Measurements from ENCODE around the gene RASA3.
"Not testable (repeated sequence)": the region's sequence is repeated elsewhere in the genome, so short reads cannot be mapped to it uniquely, and the experiment has no call there.

Gene RASA3

DNA sequence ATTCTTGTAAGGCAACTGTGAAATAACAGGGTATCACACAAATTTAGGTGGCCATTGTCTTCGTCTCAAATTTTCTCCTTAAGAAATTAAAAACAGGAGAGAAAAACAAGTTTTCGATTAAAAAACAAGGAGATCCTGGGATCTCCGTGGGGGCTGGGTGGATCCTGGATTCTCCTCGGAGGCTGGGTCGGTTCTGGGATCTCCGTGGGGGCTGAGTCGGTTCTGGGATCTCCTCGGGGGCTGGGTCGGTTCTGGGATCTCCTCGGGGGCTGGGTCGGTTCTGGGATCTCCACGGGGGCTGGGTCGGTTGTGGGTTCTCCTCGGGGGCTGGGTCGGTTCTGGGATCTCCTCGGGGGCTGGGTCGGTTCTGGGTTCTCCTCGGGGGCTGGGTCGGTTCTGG is 16.5 kb upstream of the RASA3 start:
- not testable (repeated sequence) for H3K9me3 ChIP-seq (ENCODE audit: control insufficient read depth, low read length); H3K36me3 ChIP-seq (ENCODE audit: control insufficient read depth, insufficient read depth, low read length); H3K27me3 ChIP-seq (ENCODE audit: control insufficient read depth, insufficient read depth, low read length, poor library complexity, severe bottlenecking); H3K4me3 ChIP-seq (ENCODE audit: insufficient read depth, low read depth, low read length); H3K27ac ChIP-seq (ENCODE audit: insufficient read depth, low read depth, low read length, poor library complexity, severe bottlenecking); H3K4me1 ChIP-seq (ENCODE audit: control insufficient read depth, insufficient read depth, low read length)
- WGBS, 2 experiments, result 94 to 96% methylated on average over 19 of the region's 19 CpGs

DNA sequence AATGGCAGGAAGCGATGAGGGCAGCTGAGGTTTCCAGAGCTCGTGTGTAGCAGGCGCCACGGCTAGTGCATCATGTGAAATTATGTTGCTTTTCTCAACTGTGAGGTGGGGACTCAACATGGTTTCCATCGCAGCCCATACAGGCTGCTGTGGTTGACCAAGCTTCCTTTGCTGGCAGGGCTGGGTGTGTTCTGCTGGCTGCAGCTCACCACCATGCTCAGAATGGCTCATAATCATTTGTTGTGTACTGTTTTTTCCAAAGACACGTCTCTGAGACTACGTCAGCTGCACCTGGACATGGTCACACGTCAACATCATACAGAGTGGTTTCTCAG is 16.1 kb upstream of the RASA3 start:
- Histone ChIP-seq H3K36me3 (ENCODE audit: control insufficient read depth, insufficient read depth, low read length) (no peaks in the 10 kb centered on the region), H3K9me3 (ENCODE audit: control insufficient read depth, low read length) (no peaks in the 10 kb centered on the region), H3K4me3 (ENCODE audit: insufficient read depth, low read depth, low read length) (no peak overlapping the region), H3K27me3 (ENCODE audit: control insufficient read depth, insufficient read depth, low read length, poor library complexity, severe bottlenecking) (no peaks in the 10 kb centered on the region), H3K4me1 (ENCODE audit: control insufficient read depth, insufficient read depth, low read length) (no peaks in the 10 kb centered on the region), H3K27ac (ENCODE audit: insufficient read depth, low read depth, low read length, poor library complexity, severe bottlenecking) (no peak overlapping the region)
- 96% methylated on average over 8 of the region's 8 CpGs for WGBS, 2 experiments

DNA sequence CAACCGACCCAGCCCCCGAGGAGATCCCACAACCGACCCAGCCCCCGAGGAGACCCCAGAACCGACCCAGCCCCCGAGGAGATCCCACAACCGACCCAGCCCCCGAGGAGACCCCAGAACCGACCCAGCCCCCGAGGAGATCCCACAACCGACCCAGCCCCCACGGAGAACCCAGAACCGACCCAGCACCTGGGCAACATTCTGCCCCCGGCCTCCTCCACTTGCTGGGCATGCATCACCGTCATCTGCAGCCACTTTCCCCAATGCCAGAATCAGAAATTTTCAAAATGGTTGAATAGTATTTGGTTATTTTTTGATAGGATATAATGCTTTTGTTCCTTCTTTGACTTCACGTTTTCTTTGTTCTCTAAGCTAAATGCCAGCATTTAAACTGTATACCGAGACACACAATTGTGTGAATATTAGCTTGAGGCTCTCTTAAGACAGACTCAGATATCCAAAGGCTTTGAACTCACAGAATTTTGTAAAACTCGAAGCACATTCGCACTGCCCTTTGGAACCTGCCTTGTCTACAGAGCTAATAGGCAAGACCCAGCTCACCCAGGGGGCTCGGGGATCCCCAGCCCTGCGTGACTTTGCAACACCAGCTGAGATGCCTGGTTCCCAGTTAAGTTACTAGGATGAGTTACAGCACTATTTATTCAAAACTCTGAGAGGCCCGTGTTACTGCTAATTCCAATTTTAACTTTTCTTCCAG is 15.5 kb upstream of the RASA3 start:
- no peak overlapping the region for H3K27ac ChIP-seq (ENCODE audit: insufficient read depth, low read depth, low read length, poor library complexity, severe bottlenecking)
- no peak overlapping the region for H3K4me3 ChIP-seq (ENCODE audit: insufficient read depth, low read depth, low read length)
- no peaks in the 10 kb centered on the region for H3K4me1 ChIP-seq (ENCODE audit: control insufficient read depth, insufficient read depth, low read length)
- 93 to 94% methylated on average over 22 of the region's 22 CpGs for WGBS, 2 experiments
- no peaks in the 10 kb centered on the region for H3K27me3 ChIP-seq (ENCODE audit: control insufficient read depth, insufficient read depth, low read length, poor library complexity, severe bottlenecking)
- H3K36me3 ChIP-seq (ENCODE audit: control insufficient read depth, insufficient read depth, low read length), result no peaks in the 10 kb centered on the region
- H3K9me3 ChIP-seq (ENCODE audit: control insufficient read depth, low read length), result no peaks in the 10 kb centered on the region

DNA sequence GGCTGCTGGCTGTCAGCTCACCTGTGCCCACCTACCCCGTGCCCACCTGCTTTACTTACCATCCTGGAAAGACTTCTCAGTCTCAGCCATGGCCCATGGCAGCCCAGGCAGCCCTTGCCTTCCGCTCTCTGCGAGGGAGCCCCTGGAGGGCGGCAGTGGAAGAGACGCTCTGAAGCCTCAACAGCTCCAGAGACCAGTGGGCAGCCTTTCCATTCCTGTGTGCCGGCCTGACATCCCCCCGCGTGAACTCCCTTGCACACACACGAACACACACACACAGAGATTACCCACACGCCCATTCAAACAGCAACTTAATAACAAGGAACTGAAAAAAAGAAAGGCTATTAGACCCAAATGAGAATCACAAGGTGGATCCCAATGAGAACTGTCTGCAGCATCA is 14.2 kb upstream of the RASA3 start:
- Histone ChIP-seq H3K4me3 (ENCODE audit: insufficient read depth, low read depth, low read length) (no peak overlapping the region), H3K36me3 (ENCODE audit: control insufficient read depth, insufficient read depth, low read length) (no peaks in the 10 kb centered on the region), H3K27me3 (ENCODE audit: control insufficient read depth, insufficient read depth, low read length, poor library complexity, severe bottlenecking) (no peaks in the 10 kb centered on the region), H3K9me3 (ENCODE audit: control insufficient read depth, low read length) (no peaks in the 10 kb centered on the region), H3K27ac (ENCODE audit: insufficient read depth, low read depth, low read length, poor library complexity, severe bottlenecking) (no peak overlapping the region), H3K4me1 (ENCODE audit: control insufficient read depth, insufficient read depth, low read length) (no peaks in the 10 kb centered on the region)
- WGBS, 2 experiments, result 48 to 51% methylated on average over 10 of the region's 10 CpGs

DNA sequence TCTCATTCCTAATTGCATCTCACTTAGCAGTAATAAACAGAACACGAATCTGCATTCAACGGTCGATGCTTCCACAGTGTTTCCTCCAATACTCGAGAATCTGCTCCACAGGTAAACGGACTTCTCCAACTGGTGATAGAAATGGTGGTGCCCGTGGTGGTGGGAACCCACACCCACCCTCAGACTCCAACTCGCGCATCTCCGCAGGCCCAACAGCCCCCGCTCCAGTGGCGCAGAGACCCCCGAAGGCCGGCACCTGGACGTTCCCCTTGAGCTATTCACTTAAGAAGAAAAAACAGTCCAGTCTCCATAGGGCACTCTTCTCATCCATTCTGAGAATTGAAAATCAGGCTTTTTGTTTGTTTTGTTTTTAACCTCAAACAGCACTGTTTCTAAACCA is 13.8 kb upstream of the RASA3 start:
- Histone ChIP-seq H3K27me3 (ENCODE audit: control insufficient read depth, insufficient read depth, low read length, poor library complexity, severe bottlenecking) (no peaks in the 10 kb centered on the region), H3K36me3 (ENCODE audit: control insufficient read depth, insufficient read depth, low read length) (no peaks in the 10 kb centered on the region), H3K9me3 (ENCODE audit: control insufficient read depth, low read length) (no peaks in the 10 kb centered on the region), H3K4me1 (ENCODE audit: control insufficient read depth, insufficient read depth, low read length) (no peaks in the 10 kb centered on the region), H3K27ac (ENCODE audit: insufficient read depth, low read depth, low read length, poor library complexity, severe bottlenecking) (no peak overlapping the region), H3K4me3 (ENCODE audit: insufficient read depth, low read depth, low read length) (no peak overlapping the region)
- 94 to 97% methylated on average over 14 of the region's 14 CpGs for WGBS, 2 experiments

DNA sequence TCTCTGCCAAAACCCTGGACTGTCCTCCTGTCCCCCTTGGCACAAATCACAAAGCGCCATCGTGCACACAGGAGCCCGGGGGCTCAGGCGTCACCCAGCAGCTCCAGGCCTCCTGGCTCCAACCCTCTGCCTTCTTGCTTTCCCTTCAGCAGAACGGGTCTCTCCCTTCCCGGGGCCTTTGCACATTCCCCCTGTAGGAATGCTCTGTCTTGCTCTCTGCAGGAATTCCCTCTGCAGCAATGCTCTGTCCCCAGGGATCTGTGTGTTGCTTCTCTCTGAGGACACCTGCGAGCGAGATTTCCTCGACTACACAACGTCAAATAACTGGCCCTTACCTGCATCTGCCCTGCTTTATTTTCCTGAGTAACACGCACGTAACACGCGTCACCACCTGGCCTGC is 13.3 kb upstream of the RASA3 start:
- WGBS, 2 experiments, result 92 to 93% methylated on average over 14 of the region's 14 CpGs
- Histone ChIP-seq H3K4me1 (ENCODE audit: control insufficient read depth, insufficient read depth, low read length) (no peaks in the 10 kb centered on the region), H3K36me3 (ENCODE audit: control insufficient read depth, insufficient read depth, low read length) (no peaks in the 10 kb centered on the region), H3K27ac (ENCODE audit: insufficient read depth, low read depth, low read length, poor library complexity, severe bottlenecking) (no peak overlapping the region), H3K9me3 (ENCODE audit: control insufficient read depth, low read length) (no peaks in the 10 kb centered on the region), H3K4me3 (ENCODE audit: insufficient read depth, low read depth, low read length) (no peak overlapping the region), H3K27me3 (ENCODE audit: control insufficient read depth, insufficient read depth, low read length, poor library complexity, severe bottlenecking) (no peaks in the 10 kb centered on the region)

DNA sequence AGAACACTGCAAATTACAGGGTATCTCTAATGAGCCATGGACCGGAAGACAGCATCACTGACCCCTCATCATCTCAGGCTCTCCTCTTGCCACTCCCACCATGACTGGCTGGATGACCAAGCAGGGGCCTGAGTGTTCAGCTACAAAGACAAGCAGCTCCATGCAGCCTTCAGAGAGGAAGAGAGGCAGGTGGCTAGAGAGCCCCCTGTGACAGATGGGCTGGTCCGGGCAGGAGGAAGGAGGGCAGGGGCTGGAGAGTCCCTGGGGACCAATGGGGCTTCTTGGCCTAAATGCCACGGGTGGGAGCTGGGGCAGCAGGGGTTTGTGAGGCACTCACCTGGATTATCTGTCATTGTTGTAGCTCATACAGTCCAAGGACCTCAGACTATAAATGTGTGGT is 12.8 kb upstream of the RASA3 start:
- H3K4me1 ChIP-seq (ENCODE audit: control insufficient read depth, insufficient read depth, low read length), result no peaks in the 10 kb centered on the region

DNA sequence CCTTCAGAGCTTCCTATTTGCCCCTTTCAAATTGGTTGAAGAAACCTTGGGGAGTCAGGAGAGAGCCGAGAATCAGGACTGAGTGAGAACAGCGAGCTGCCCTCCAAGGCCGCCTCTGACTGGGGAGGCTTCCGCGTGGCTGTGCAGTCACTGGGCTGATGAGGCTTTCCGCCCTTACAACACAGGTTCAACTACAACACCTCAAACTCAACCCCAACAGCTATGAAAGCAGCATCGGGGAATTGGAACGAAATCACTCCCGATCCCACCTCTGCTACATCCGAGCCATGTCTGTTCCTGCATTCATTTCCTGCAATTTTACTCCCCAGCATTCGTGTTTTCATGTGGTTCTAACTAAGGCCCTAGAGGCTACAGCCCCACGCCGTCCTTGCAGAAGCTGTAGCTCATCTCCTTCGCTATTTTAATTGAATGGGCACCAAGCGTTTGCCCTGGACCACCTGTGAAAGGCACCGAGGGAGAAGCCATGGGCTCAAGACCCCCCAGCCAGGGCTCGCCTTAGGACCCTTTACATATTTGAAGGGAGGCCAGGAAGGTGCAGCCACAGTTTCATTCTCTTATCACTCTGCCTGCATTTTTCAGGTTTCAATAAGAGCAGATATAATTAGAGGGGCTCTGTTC is 12.3 kb upstream of the RASA3 start:
- no peaks in the 10 kb centered on the region for H3K4me1 ChIP-seq (ENCODE audit: control insufficient read depth, insufficient read depth, low read length)

More for the DNA sequence above, 12.8 kb upstream of the RASA3 start:
- Histone ChIP-seq H3K4me3 (ENCODE audit: insufficient read depth, low read depth, low read length) (no peak overlapping the region), H3K36me3 (ENCODE audit: control insufficient read depth, insufficient read depth, low read length) (no peaks in the 10 kb centered on the region), H3K9me3 (ENCODE audit: control insufficient read depth, low read length) (no peaks in the 10 kb centered on the region), H3K27me3 (ENCODE audit: control insufficient read depth, insufficient read depth, low read length, poor library complexity, severe bottlenecking) (no peaks in the 10 kb centered on the region), H3K27ac (ENCODE audit: insufficient read depth, low read depth, low read length, poor library complexity, severe bottlenecking) (no peak overlapping the region)
- WGBS, 2 experiments, result 73 to 83% methylated on average over 3 of the region's 3 CpGs

DNA sequence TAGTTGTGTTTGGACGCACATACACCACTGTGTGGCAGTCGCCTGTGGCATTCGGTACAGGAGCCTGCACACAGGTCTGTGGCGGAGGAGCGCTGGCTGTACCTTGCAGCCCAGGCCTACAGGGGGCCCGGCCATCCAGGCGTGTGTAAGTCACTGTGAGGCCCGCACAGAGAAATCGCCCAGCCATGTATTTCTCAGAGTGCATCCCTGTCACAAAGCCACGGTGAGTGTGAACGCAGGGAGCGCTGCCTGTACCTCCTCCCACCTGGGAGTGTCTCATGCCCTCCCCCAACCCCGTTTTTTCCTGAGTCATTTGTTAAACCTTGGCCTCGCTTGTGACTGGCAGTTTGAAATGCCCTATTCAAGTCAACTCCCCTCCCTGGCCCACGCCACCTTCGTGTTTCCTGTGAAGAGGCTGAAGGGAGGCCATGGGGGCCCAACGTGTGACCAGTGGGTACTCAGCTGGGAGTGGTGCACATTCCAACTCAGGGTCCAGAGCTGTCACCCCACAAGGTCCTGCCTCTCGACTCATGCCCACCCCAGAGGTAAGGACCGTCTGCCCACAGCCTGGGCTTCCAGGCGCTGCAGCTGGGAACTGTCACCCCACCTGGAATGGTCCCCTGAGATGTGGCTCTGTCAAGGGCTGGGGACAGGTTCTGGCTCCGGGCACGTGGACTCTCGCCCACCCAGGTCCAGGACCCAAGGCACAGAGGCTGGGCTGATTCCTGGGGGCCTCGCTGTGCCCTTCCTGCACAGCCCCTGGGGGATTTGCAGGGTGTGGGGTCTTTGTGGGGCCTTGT is 11.6 kb upstream of the RASA3 start:
- WGBS, 2 experiments, result 70% methylated on average over 24 of the region's 24 CpGs
- H3K27ac ChIP-seq (ENCODE audit: insufficient read depth, low read depth, low read length, poor library complexity, severe bottlenecking), result no peak overlapping the region
- no peak overlapping the region for H3K4me3 ChIP-seq (ENCODE audit: insufficient read depth, low read depth, low read length)
- no peaks in the 10 kb centered on the region for H3K4me1 ChIP-seq (ENCODE audit: control insufficient read depth, insufficient read depth, low read length)
- no peaks in the 10 kb centered on the region for H3K36me3 ChIP-seq (ENCODE audit: control insufficient read depth, insufficient read depth, low read length)
- no peaks in the 10 kb centered on the region for H3K27me3 ChIP-seq (ENCODE audit: control insufficient read depth, insufficient read depth, low read length, poor library complexity, severe bottlenecking)
- no peaks in the 10 kb centered on the region for H3K9me3 ChIP-seq (ENCODE audit: control insufficient read depth, low read length)

More for the DNA sequence above, 12.3 kb upstream of the RASA3 start:
- Histone ChIP-seq H3K27ac (ENCODE audit: insufficient read depth, low read depth, low read length, poor library complexity, severe bottlenecking) (no peak overlapping the region), H3K4me3 (ENCODE audit: insufficient read depth, low read depth, low read length) (no peak overlapping the region), H3K36me3 (ENCODE audit: control insufficient read depth, insufficient read depth, low read length) (no peaks in the 10 kb centered on the region), H3K9me3 (ENCODE audit: control insufficient read depth, low read length) (no peaks in the 10 kb centered on the region), H3K27me3 (ENCODE audit: control insufficient read depth, insufficient read depth, low read length, poor library complexity, severe bottlenecking) (no peaks in the 10 kb centered on the region)
- WGBS, 2 experiments, result 89 to 90% methylated on average over 17 of the region's 17 CpGs
